Measurements from ENCODE around the gene TRAPPC13. TPM values are rescaled to one million over a fixed set of nuclear protein-coding genes. Genes with fewer than 3 reads are reported as not detected.

Gene TRAPPC13
- total RNA-seq = 10 to 100 TPM; 15.8 to 22.9 (median 19.5) TPM

- no peak for TF ChIP-seq CTCF (IDR thresholded peaks at IDR 0.05; ENCODE audit: low read depth)
Observed at GRCh38 chr5:65624571-65625555, at the start of gene TRAPPC13, which contains the start of gene SHLD3. Gene TRAPPC13 (plus strand): TSS chr5:65625027. CDS start chr5:65625061, 34 bp downstream. Gene SHLD3 (plus strand): TSS chr5:65625027. CDS start chr5:65629588, 4,561 bp downstream.

GRCh38 chr5:65577141-65577540 is 47.7 kb upstream of the TRAPPC13 start:
- TF ChIP-seq CTCF (IDR thresholded peaks at IDR 0.05; ENCODE audit: low read depth) = no peak

GRCh38 chr5:65588694-65589093 is 36.1 kb upstream of the TRAPPC13 start:
- no peak for TF ChIP-seq CTCF (IDR thresholded peaks at IDR 0.05; ENCODE audit: low read depth)

GRCh38 chr5:65611524-65611923 is 13.3 kb upstream of the TRAPPC13 start:
- TF ChIP-seq CTCF (IDR thresholded peaks at IDR 0.05; ENCODE audit: low read depth) = no peak

GRCh38 chr5:65612298-65612907 is 12.4 kb upstream of the TRAPPC13 start:
- TF ChIP-seq CTCF (IDR thresholded peaks at IDR 0.05; ENCODE audit: low read depth) = no peak

GRCh38 chr5:65620021-65620420 is 4.8 kb upstream of the TRAPPC13 start:
- TF ChIP-seq CTCF (IDR thresholded peaks at IDR 0.05; ENCODE audit: low read depth) = no peak

GRCh38 chr5:65623482-65623881 is 1.3 kb upstream of the TRAPPC13 start:
- TF ChIP-seq CTCF (IDR thresholded peaks at IDR 0.05; ENCODE audit: low read depth) = no peak

All from subcutaneous adipose tissue (tissue), 4 donors.